GM19397 (cell line): ENCODE measurements around the gene ACSL6.
"Not testable (repeated sequence)": the region's sequence is repeated elsewhere in the genome, so short reads cannot be mapped to it uniquely, and the experiment has no call there.

Experiments
- ATAC-seq: cut with Tn5 transposase; IDR thresholded peaks from one replicate; pipeline ENCODE4 v1.9.1; 2021; ENCODE audit warnings: mild to moderate bottlenecking, moderate library complexity; ENCODE audit not compliant: unreplicated experiment

Gene ACSL6

GRCh38 chr5:131950706-131951105, 60.8 kb downstream of the ACSL6 start:
- ATAC-seq = no peak

GRCh38 chr5:131947445-131947844, 64.0 kb downstream of the ACSL6 start:
- ATAC-seq = no peak

- no peak for ATAC-seq
These were observed 65.8 kb downstream of the ACSL6 start, which contains the start of gene MEIKIN for GRCh38 chr5:131945551-131946168. MEIKIN (minus strand) TSS chr5:131945663; CDS start chr5:131945505, 158 bp downstream.

- ATAC-seq = no peak
These were observed 66.5 kb downstream of the ACSL6 start for GRCh38 chr5:131944702-131945550.

- ATAC-seq = no peak
These were observed 67.5 kb downstream of the ACSL6 start for GRCh38 chr5:131943916-131944315.

GRCh38 chr5:131942016-131942415, 69.4 kb downstream of the ACSL6 start:
- ATAC-seq = no peak

- ATAC-seq = no peak
These were observed 71.6 kb downstream of the ACSL6 start for GRCh38 chr5:131939690-131940345.

GRCh38 chr5:131932235-131932634, 79.2 kb downstream of the ACSL6 start:
- ATAC-seq = no peak

- no peak for ATAC-seq
These were observed 82.5 kb downstream of the ACSL6 start for GRCh38 chr5:131928957-131929356.

- ATAC-seq = no peak
These were observed 85.3 kb downstream of the ACSL6 start for GRCh38 chr5:131926168-131926567.

- ATAC-seq = no peak
These were observed 95.0 kb downstream of the ACSL6 start for GRCh38 chr5:131916481-131916880.

- no peak for ATAC-seq
These were observed 97.0 kb downstream of the ACSL6 start for GRCh38 chr5:131914472-131914871.

- no peak for ATAC-seq
These were observed 97.9 kb downstream of the ACSL6 start for GRCh38 chr5:131913603-131914002.

GRCh38 chr5:131906668-131907067, 104.8 kb downstream of the ACSL6 start:
- ATAC-seq = no peak

- not testable (repeated sequence) for ATAC-seq
These were observed 109.2 kb downstream of the ACSL6 start for GRCh38 chr5:131902266-131902665.
